ENCODE data around the gene SNW1. TPM values are rescaled to one million over a fixed set of nuclear protein-coding genes. Genes with fewer than 3 reads are reported as not detected.

The SNW1 gene
- total RNA-seq (2014; rRNA removed; shearing (Covaris generic)) (64.7 and 81.0 TPM in 2 replicates), total RNA-seq (2022) (107 and 113 TPM in 2 replicates), Bru-seq, nascent RNA (percentile 87 among the genes with signal in this experiment), BruChase-seq, experiment 1, labeled RNA remaining after a 6-hour chase (percentile 81 among the genes with signal in this experiment), BruChase-seq, experiment 2, labeled RNA remaining after a 2-hour chase (percentile 84 among the genes with signal in this experiment)
- long read RNA-seq, transcript SNW1-201 (14 exons, 2,163 nt) = major isoform, 261 of 306 reads
- long read RNA-seq, partial matches to known transcripts = 9 of 306 reads
- long read RNA-seq, other reads (novel, unspliced or antisense) = 32 of 306 reads

DNA sequence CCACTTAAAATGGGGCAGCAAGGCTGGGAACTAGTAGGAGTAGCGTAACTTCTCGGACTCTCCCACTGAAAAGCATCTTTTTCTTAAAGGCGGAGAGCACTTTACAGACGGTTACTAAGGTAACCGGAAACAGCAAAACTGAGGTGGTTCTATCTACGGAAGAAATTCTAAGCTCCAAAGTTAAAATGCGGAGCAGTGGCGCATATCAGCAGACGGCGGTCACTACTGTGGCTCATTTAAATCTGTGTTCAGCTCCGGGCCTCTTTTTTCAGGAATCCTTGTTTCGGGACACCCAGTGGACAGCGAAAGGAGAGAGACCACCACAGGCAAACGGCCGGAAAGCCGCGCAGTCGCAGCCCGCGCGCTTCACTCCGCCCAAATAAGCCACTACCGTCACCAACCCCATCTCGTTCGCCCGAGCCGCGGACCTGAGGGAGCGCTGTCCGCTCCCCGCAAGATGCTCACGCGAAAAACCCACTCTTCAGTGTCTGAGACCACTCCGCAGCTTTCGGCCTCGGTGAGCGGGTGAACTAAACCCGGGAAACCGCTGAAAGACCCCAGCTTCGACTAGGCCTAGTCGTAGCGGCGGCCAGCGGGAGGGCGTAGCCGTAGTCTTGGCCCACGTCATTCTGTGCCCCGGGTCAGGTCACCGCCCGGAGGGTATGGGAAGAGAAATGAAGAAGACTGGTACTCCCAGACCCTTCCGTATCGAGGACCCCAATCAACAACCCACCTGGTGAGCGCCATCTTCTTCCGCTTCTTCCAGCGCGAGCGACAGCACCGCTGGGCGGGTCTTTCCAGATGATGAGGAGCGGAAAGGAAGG, at the start of gene SNW1:
Gene SNW1, minus strand, starts transcription at position 776 of the 824 bp plus-strand sequence. Its CDS starts 29 bp downstream, at position 747.
- peaks cover 15% of the 10 kb centered on the region; the same call in 1 of the 2 replicates for H4K20me1 ChIP-seq (ENCODE audit: insufficient read depth, low read length)
- ChIA-PET POLR2A (interaction anchor here (0.5 to 1.9 kb wide), 7 partner anchors 8 to 579 kb away, joined by 3 to 10 read pairs (median 4); partner anchors contain the start of gene TMEM63C), CTCF (ENCODE audit: unreplicated experiment) (no interaction called here)
- H3K4me1 ChIP-seq (ENCODE audit: insufficient read depth, low read length, poor library complexity, severe bottlenecking) = peaks cover 22% of the 10 kb centered on the region
- intact Hi-C loops (cut with micrococcal nuclease; ENCODE audit: unreplicated experiment) = loop anchor here (2.0 kb wide), 1 partner anchor 40 kb away; the partner anchor contains the start of gene ADCK1
- BruUV-seq (replicated peaks) = TSS peak; percentile 80
- peak within 1 kb of the TSS; percentile 84 for H3K4me2 ChIP-seq (ENCODE audit: low read length)
- peak within 1 kb of the TSS; percentile 68 for H3K27ac ChIP-seq (ENCODE audit: low read depth, low read length, poor library complexity, severe bottlenecking)
- peaks cover 51% of the 10 kb centered on the region for H3K79me2 ChIP-seq (ENCODE audit: insufficient read depth, low read depth, low read length)
- H3K36me3 ChIP-seq (ENCODE audit: insufficient read depth, low read length) = peaks cover 37% of the 10 kb centered on the region
- no peaks in the 10 kb centered on the region for H3K9me2 ChIP-seq (ENCODE audit: insufficient read depth, low read length)
- H3K4me3 ChIP-seq (ENCODE audit: low read depth, low read length, poor library complexity, severe bottlenecking) = peak within 1 kb of the TSS; percentile 92
- TF ChIP-seq, protein P1, sequence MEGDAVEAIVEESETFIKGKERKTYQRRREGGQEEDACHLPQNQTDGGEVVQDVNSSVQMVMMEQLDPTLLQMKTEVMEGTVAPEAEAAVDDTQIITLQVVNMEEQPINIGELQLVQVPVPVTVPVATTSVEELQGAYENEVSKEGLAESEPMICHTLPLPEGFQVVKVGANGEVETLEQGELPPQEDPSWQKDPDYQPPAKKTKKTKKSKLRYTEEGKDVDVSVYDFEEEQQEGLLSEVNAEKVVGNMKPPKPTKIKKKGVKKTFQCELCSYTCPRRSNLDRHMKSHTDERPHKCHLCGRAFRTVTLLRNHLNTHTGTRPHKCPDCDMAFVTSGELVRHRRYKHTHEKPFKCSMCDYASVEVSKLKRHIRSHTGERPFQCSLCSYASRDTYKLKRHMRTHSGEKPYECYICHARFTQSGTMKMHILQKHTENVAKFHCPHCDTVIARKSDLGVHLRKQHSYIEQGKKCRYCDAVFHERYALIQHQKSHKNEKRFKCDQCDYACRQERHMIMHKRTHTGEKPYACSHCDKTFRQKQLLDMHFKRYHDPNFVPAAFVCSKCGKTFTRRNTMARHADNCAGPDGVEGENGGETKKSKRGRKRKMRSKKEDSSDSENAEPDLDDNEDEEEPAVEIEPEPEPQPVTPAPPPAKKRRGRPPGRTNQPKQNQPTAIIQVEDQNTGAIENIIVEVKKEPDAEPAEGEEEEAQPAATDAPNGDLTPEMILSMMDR (conservative IDR thresholded peaks at IDR 0.05; ENCODE audit: low read length) = 0 out of 2 replicates have a peak, but pooled peaks have one; percentile 16
- no peak for TF ChIP-seq EZH2phosphoT487 (IDR thresholded peaks at IDR 0.05; ENCODE audit: borderline replicate concordance, low read depth, low read length)
- DNase-seq (ENCODE audit: low spot score) = peak; percentile 96
- H2AFZ ChIP-seq (ENCODE audit: low read length) = peak within 1 kb of the TSS; percentile 99
- H3K9me3 ChIP-seq (ENCODE audit: low read length) = no peaks in the 10 kb centered on the region

DNA sequence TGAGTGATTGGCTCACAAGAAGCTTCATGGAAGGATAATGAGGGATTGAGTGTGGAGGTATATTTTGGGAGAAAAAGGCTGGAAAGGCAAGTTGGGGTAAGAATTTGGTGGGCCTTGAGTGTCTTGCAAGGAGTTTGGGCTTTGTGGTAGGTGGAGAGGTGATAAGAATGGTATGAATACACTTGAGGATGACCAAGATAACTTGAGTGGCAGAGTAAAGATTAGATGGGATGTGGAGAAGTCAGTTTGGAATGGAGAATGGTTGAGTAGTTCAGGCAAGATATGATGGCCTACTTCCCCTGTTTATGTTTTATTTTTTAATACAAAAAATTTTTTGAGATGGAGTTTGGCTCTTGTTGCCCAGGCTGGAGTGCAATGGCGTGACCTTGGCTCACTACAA, 48.1 kb upstream of the SNW1 start:
- H3K4me1 ChIP-seq (ENCODE audit: insufficient read depth, low read length, poor library complexity, severe bottlenecking) = no peaks in the 10 kb centered on the region
- TF ChIP-seq, protein P1 (conservative IDR thresholded peaks at IDR 0.05; ENCODE audit: low read length) = no peak
- TF ChIP-seq EZH2phosphoT487 (IDR thresholded peaks at IDR 0.05; ENCODE audit: borderline replicate concordance, low read depth, low read length) = no peak
- ChIA-PET CTCF (ENCODE audit: unreplicated experiment) (no interaction called here), POLR2A (interaction anchor here (0.6 to 1.7 kb wide), 3 partner anchors 9 to 132 kb away, joined by 3 read pairs; partner anchors contain the start of gene ADCK1)
- no TSS peak for BruUV-seq (replicated peaks)
- H2AFZ ChIP-seq (ENCODE audit: low read length) = no peak overlapping the region
- no peak overlapping the region for H3K4me3 ChIP-seq (ENCODE audit: low read depth, low read length, poor library complexity, severe bottlenecking)
- H3K36me3 ChIP-seq (ENCODE audit: insufficient read depth, low read length) = no peaks in the 10 kb centered on the region
- H3K79me2 ChIP-seq (ENCODE audit: insufficient read depth, low read depth, low read length) = no peaks in the 10 kb centered on the region
- H3K9me3 ChIP-seq (ENCODE audit: low read length) = no peaks in the 10 kb centered on the region
- H4K20me1 ChIP-seq (ENCODE audit: insufficient read depth, low read length) = no peaks in the 10 kb centered on the region; the same call in 1 of the 2 replicates
- no peak overlapping the region for H3K4me2 ChIP-seq (ENCODE audit: low read length)
- intact Hi-C loops (cut with micrococcal nuclease; ENCODE audit: unreplicated experiment) = no loop called here
- H3K9me2 ChIP-seq (ENCODE audit: insufficient read depth, low read length) = no peaks in the 10 kb centered on the region
- H3K27ac ChIP-seq (ENCODE audit: low read depth, low read length, poor library complexity, severe bottlenecking) = no peak overlapping the region
- no peak for DNase-seq (ENCODE audit: low spot score)

Measured in OCI-LY7 (cell line).